Measurements from ENCODE around the gene LAGE3.
A peak's percentile ranks its signal among the peaks of the same experiment; 100 is the strongest.

LAGE3 gene

DNA sequence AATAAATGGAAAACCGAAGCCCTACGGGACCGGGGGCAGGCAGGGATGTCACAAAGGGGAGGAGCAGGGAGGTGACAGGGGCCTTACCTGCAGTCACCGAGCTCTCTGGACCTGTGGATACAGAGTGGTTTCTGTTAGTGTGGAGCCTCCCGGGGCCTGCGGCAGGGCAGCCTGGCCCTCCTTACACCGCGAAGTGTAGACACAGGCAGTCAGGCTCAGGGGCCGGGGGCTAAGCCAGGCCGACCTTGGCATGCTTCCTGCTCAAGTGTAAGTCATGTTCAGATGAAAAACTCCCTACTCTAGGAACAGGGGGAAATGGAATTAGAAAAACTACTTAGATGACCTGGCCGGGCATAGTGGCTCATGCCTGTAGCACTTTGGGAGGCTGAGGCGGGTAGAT lies 32.7 kb upstream of the LAGE3 start:
- peak overlapping the region in 2 of 3 experiments; percentile 50 to 63 for H3K27ac Mint-ChIP-seq
- H3K36me3 Mint-ChIP-seq (ENCODE audit: low read depth), result peaks cover 28% of the 10 kb centered on the region
- peaks cover 3% of the 10 kb centered on the region for H3K27me3 Mint-ChIP-seq (ENCODE audit: low read depth)
- peaks cover 24% of the 10 kb centered on the region for H3K9me3 Mint-ChIP-seq
- no peak overlapping the region for H3K4me3 Mint-ChIP-seq
- H3K4me1 Mint-ChIP-seq, result peaks cover 11% of the 10 kb centered on the region
- TF ChIP-seq, protein P1, sequence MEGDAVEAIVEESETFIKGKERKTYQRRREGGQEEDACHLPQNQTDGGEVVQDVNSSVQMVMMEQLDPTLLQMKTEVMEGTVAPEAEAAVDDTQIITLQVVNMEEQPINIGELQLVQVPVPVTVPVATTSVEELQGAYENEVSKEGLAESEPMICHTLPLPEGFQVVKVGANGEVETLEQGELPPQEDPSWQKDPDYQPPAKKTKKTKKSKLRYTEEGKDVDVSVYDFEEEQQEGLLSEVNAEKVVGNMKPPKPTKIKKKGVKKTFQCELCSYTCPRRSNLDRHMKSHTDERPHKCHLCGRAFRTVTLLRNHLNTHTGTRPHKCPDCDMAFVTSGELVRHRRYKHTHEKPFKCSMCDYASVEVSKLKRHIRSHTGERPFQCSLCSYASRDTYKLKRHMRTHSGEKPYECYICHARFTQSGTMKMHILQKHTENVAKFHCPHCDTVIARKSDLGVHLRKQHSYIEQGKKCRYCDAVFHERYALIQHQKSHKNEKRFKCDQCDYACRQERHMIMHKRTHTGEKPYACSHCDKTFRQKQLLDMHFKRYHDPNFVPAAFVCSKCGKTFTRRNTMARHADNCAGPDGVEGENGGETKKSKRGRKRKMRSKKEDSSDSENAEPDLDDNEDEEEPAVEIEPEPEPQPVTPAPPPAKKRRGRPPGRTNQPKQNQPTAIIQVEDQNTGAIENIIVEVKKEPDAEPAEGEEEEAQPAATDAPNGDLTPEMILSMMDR (IDR thresholded peaks at IDR 0.05; ENCODE audit: unreplicated experiment in 3 of 3), result no peak

DNA sequence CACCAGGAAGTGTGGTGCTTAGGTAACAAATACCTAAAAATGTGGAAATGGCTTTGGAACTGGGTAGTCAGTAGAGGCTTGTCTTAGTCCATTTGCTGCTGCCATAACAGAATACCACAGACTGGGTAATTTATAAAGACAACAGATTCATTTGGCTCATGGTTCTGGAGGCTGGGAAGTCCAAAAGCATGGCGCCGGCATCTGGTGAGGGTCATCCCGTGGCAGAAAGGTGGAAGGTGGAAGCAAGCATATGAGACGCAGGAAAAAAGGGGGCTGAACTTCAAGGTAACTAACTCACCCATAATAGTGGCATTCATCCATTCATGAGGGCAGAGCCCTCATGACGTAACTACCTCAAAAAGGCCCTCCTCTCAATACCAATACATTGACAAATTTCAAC lies 30.4 kb upstream of the LAGE3 start:
- H3K36me3 Mint-ChIP-seq (ENCODE audit: low read depth), result peaks cover 37% of the 10 kb centered on the region
- TF ChIP-seq, protein P1 (IDR thresholded peaks at IDR 0.05; ENCODE audit: unreplicated experiment in 3 of 3), result no peak
- H3K9me3 Mint-ChIP-seq, result peaks cover 23% of the 10 kb centered on the region
- H3K4me1 Mint-ChIP-seq, result no peaks in the 10 kb centered on the region
- no peak overlapping the region for H3K27ac Mint-ChIP-seq
- H3K27me3 Mint-ChIP-seq (ENCODE audit: low read depth), result peaks cover 3% of the 10 kb centered on the region
- no peak overlapping the region for H3K4me3 Mint-ChIP-seq

DNA sequence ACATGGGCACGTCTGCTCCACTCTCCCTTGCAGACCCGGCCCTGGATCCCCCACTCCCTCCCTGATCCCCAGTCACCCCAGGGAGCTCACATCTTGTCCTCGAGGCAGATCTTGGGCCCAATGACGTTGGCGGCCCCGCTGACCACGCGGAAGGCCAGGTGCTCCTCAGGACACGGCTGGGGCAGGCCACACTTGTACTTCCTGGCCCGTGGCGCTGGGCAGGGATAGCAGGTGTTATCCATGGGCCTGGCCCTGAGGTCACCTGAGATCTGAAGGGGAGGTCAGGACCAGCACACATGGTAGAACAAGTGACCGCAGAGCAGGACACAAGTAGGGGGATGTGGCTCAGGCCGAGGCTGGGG lies 29.3 kb upstream of the LAGE3 start:
- TF ChIP-seq, protein P1 (IDR thresholded peaks at IDR 0.05; ENCODE audit: unreplicated experiment in 3 of 3), result no peak
- peaks cover 31% of the 10 kb centered on the region for H3K36me3 Mint-ChIP-seq (ENCODE audit: low read depth)

DNA sequence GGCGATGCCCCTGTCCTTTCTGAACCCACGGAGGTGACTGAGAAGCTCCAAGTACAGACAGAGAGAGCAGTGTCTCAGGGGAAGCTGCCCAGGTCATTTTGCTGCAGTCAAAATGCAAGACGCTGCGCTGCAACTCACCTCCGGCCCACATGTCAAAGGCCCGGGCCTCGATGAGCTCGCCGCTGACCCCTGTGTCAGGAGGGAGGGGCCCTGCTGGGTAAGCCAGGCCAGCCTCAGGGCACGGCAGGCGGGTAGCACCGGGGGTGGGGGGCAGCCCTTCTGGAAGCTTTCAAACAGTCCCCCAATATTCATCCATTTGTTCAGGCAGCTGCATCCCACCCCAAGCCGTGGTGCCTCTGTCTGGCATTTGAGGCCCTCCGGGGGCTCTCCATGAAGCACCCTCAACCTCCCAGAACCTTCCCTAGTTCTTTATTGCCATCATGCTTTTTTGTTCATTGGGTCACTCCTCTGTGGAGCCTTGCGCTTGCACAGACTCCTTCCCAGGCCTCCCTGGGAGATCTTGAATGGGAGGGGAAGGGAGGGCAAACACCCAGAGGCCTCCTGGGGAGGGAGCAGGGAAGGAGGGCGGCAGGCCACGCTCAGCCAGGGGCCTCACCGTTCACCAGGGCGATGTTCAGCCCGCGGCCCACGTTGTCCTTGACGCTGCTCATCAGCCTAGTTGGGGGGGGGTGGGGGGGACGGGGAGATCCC lies 28.7 kb upstream of the LAGE3 start:
- TF ChIP-seq, protein P1 (IDR thresholded peaks at IDR 0.05; ENCODE audit: unreplicated experiment in 3 of 3), result no peak
- H3K4me1 Mint-ChIP-seq, result no peaks in the 10 kb centered on the region
- H3K4me3 Mint-ChIP-seq, result no peak overlapping the region
- H3K27ac Mint-ChIP-seq, result no peak overlapping the region
- peaks cover 18% of the 10 kb centered on the region for H3K9me3 Mint-ChIP-seq
- peaks cover 31% of the 10 kb centered on the region for H3K36me3 Mint-ChIP-seq (ENCODE audit: low read depth)
- peaks cover 3% of the 10 kb centered on the region for H3K27me3 Mint-ChIP-seq (ENCODE audit: low read depth)

More for the DNA sequence above, 29.3 kb upstream of the LAGE3 start:
- peaks cover 3% of the 10 kb centered on the region for H3K27me3 Mint-ChIP-seq (ENCODE audit: low read depth)
- H3K4me3 Mint-ChIP-seq, result no peak overlapping the region
- no peaks in the 10 kb centered on the region for H3K4me1 Mint-ChIP-seq
- peaks cover 18% of the 10 kb centered on the region for H3K9me3 Mint-ChIP-seq
- H3K27ac Mint-ChIP-seq, result no peak overlapping the region

DNA sequence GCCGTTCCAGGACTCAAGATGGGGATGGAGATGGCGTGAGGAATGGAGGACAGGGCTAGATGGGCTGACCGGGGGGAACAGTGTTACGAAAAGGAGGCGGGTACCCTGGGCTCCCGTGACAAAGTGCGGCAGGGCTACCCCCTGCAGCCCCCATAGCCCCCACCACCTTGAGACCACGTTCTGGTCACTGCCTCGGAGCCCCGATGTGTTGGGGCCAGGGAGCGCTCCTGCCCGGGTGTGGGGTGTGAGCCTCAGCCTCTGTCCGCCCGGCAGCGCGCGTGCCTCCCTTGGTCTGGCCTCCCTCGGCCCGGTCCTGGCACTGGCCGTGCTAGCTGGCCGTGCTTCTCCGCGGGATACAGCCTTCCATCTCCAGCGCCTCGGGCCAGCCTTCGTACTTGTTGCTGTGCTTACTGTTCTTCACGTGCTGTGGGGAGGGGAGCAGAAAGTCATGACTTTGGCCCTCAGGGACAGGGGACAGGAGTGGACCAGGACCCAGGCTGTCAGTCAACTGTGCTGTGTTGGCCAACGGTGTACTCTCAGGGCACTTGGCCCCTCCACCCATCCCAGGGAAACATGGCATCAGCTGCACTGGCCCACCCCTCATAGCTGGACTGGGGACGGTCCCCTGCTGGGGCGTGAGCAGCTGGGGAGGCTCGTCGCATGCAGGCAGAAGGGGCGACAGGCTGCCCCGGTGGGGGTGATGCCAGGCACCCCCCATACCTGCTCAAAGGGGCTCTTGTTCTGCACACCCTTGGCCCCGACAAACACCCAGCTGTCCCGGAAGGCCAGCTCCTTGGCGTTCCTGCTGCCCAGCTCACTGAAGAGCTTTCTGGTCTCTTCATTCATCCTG lies 27.6 kb upstream of the LAGE3 start:
- Mint-ChIP-seq H3K4me1 (no peaks in the 10 kb centered on the region), H3K27me3 (ENCODE audit: low read depth) (peaks cover 3% of the 10 kb centered on the region), H3K27ac (no peak overlapping the region), H3K36me3 (ENCODE audit: low read depth) (peaks cover 31% of the 10 kb centered on the region), H3K4me3 (no peak overlapping the region), H3K9me3 (peaks cover 18% of the 10 kb centered on the region)
- TF ChIP-seq, protein P1 (IDR thresholded peaks at IDR 0.05; ENCODE audit: unreplicated experiment in 3 of 3), result no peak
